HepG2 (cell line): ENCODE measurements around the gene SLC16A5. TPM values are rescaled to one million over a fixed set of nuclear protein-coding genes. Genes with fewer than 3 reads are reported as not detected.

Experiments used
- ATAC-seq: fragments of 200-7000 bp; cut with Tn5 transposase; 3 replicates; pipeline ENCODE4 v1.9.1; 2020; ENCODE audit warnings: mild to moderate bottlenecking, moderate library complexity
- BruUV-seq: library from RNA; stranded (reverse); fragments of 400-500 nt; replicated peaks from 2 replicates; lab custom pipeline; 2021; lab: Mats Ljungman, UMichigan
- CTCF ChIA-PET: fragments of 300-600 bp; formaldehyde crosslinking; extraction: SDS; loops from one replicate; lab custom pipeline; 2021; ENCODE audit warnings: low total read pairs, inconsistent platforms, low intra/inter-chr PET ratio; lab: Yijun Ruan, JAX
- POLR2A ChIA-PET: fragments of 350-600 bp; sonication (Branson Sonifier 250); formaldehyde crosslinking; loops from one replicate; lab custom pipeline; 2020; ENCODE audit warnings: antibody characterized with exemption, inconsistent platforms; lab: Yijun Ruan, JAX
- DNase-seq: peaks from one replicate; pipeline ENCODE4 v3.0.0-alpha.2; 2015; ENCODE audit warnings: low spot score
- FAIRE-seq: peaks from 3 replicates; lab custom pipeline; 2011; peaks lifted over from hg19 to GRCh38; lab: Jason Lieb, UNC
- H2AFZ ChIP-seq: one replicate; pipeline ENCODE4 v1.6.1; 2011; ENCODE audit warnings: low read length, inconsistent platforms
- H3K27ac ChIP-seq: fragments of 300-600 bp; 3 replicates; pipeline ENCODE4 v1.8.0; 2011; ENCODE audit warnings: mixed run types, mild to moderate bottlenecking, mixed read lengths, low read length, inconsistent platforms; ENCODE audit not compliant: insufficient read depth; ENCODE audit errors: extremely low read length
- H3K27me3 ChIP-seq, 2 experiments: fragments of 200-600 bp in 1 of 2; 2 replicates in 1 of 2; 3 replicates in 1 of 2; pipeline versions ENCODE4 v1.6.0 to v1.8.0; 2011; ENCODE audit warnings: low read length in 2 of 2, mild to moderate bottlenecking in 2 of 2, moderate library complexity in 2 of 2, inconsistent platforms in 1 of 2; ENCODE audit not compliant: insufficient read depth in 2 of 2, control insufficient read depth in 1 of 2
- H3K36me3 ChIP-seq, 2 experiments: fragments of 200-600 bp in 1 of 2; replicated peaks in 1 of 2; 2 replicates in 1 of 2; 3 replicates in 1 of 2; pipeline versions ENCODE4 v1.5.1 to v1.8.0; 2011; ENCODE audit warnings: low read length in 2 of 2, inconsistent platforms in 1 of 2; ENCODE audit not compliant: insufficient read depth in 2 of 2, control insufficient read depth in 1 of 2
- H3K4me1 ChIP-seq: 2 replicates; pipeline ENCODE4 v1.5.1; 2012; ENCODE audit warnings: low read length, inconsistent platforms; ENCODE audit not compliant: insufficient read depth
- H3K4me2 ChIP-seq: 2 replicates; pipeline ENCODE4 v1.6.0; 2011; ENCODE audit warnings: low read depth, low read length, inconsistent platforms
- H3K4me3 ChIP-seq, 3 experiments: fragments of 200-600 bp in 1 of 3; sonication (generic), shearing (Covaris generic) in 1 of 3; replicated peaks in 1 of 3; 2 replicates each; pipeline ENCODE4 v1.5.1; 2011 to 2016; ENCODE audit warnings: low read length in 3 of 3, inconsistent platforms in 2 of 3, low read depth in 2 of 3, mild to moderate bottlenecking in 2 of 3, control low read depth in 1 of 3, mixed read lengths in 1 of 3; ENCODE audit not compliant: insufficient read depth in 1 of 3
- H3K79me2 ChIP-seq: one replicate; pipeline ENCODE4 v1.6.1; 2011; ENCODE audit warnings: low read length, inconsistent platforms; ENCODE audit not compliant: insufficient read depth
- H3K9ac ChIP-seq: 2 replicates; pipeline ENCODE4 v1.6.0; 2011; ENCODE audit warnings: mild to moderate bottlenecking, low read depth, low read length, inconsistent platforms; ENCODE audit not compliant: insufficient read depth
- H3K9me3 ChIP-seq: 2 replicates; pipeline ENCODE4 v1.5.1; 2012; ENCODE audit warnings: mild to moderate bottlenecking, low read length
- H4K20me1 ChIP-seq: 2 replicates; pipeline ENCODE4 v1.6.0; 2011; ENCODE audit warnings: inconsistent platforms, mild to moderate bottlenecking, low read length, moderate library complexity; ENCODE audit not compliant: insufficient read depth
- AKAP8 ChIP-seq: sonication (generic); formaldehyde crosslinking; IDR thresholded peaks from 2 replicates; pipeline ENCODE4 v1.5.1; 2020; ENCODE audit warnings: mild to moderate bottlenecking, missing genetic modification reagents
- CBX5 ChIP-seq: sonication (generic); formaldehyde crosslinking; IDR thresholded peaks from 2 replicates; pipeline ENCODE4 v1.4.0; 2020; ENCODE audit warnings: missing genetic modification reagents, borderline replicate concordance
- CCAR2 ChIP-seq: fragments of 200-400 bp; formaldehyde crosslinking; optimal IDR thresholded peaks from 2 replicates; pipeline ENCODE3; 2018; ENCODE audit warnings: low read depth, mild to moderate bottlenecking, low read length, moderate library complexity
- CHD4 ChIP-seq: fragments of 200-600 bp; sonication (generic); IDR thresholded peaks from 2 replicates; pipeline ENCODE4 v1.7.0; 2017; ENCODE audit warnings: mild to moderate bottlenecking, low read length, borderline replicate concordance
- EEA1 ChIP-seq: sonication (generic); formaldehyde crosslinking; IDR thresholded peaks from 2 replicates; pipeline ENCODE4 v1.5.1; 2020; ENCODE audit warnings: mild to moderate bottlenecking, missing genetic modification reagents, borderline replicate concordance
- FOXK1 ChIP-seq: sonication (generic); formaldehyde crosslinking; IDR thresholded peaks from 2 replicates; pipeline ENCODE4 v1.4.0; 2020; ENCODE audit warnings: low read depth, missing genetic modification reagents, borderline replicate concordance
- GZF1 ChIP-seq: sonication (generic); formaldehyde crosslinking; IDR thresholded peaks from 2 replicates; pipeline ENCODE4 v1.5.1; 2020; ENCODE audit warnings: mild to moderate bottlenecking, missing genetic modification reagents
- KDM1A ChIP-seq: IDR thresholded peaks from 2 replicates; pipeline ENCODE4 v1.6.1; 2016; ENCODE audit warnings: missing compliant biosample characterization
- NFKB2 ChIP-seq: sonication (generic); formaldehyde crosslinking; IDR thresholded peaks from 2 replicates; pipeline ENCODE4 v1.4.0; 2020; ENCODE audit warnings: missing genetic modification reagents, borderline replicate concordance
- POLR2G ChIP-seq: fragments of 200-400 bp; formaldehyde crosslinking; IDR thresholded peaks from 2 replicates; pipeline ENCODE4 v1.6.1; 2018; ENCODE audit warnings: mild to moderate bottlenecking, low read depth, low read length, moderate library complexity
- STAT5B ChIP-seq: sonication (generic); formaldehyde crosslinking; IDR thresholded peaks from 2 replicates; pipeline ENCODE4 v1.4.0; 2020; ENCODE audit warnings: missing genetic modification reagents
- TBX2 ChIP-seq: sonication (generic); formaldehyde crosslinking; IDR thresholded peaks from 2 replicates; pipeline ENCODE4 v1.5.0; 2020; ENCODE audit warnings: missing genetic modification reagents, mild to moderate bottlenecking, borderline replicate concordance
- ZC3H13 ChIP-seq: sonication (generic); formaldehyde crosslinking; IDR thresholded peaks from 2 replicates; pipeline ENCODE4 v1.8.1; 2023; ENCODE audit warnings: mild to moderate bottlenecking, missing genetic modification reagents, moderate library complexity
- ZFP37 ChIP-seq: sonication (generic); formaldehyde crosslinking; IDR thresholded peaks from 2 replicates; pipeline ENCODE4 v1.4.0; 2020; ENCODE audit warnings: missing genetic modification reagents, borderline replicate concordance
- ZNF451 ChIP-seq: sonication (generic); formaldehyde crosslinking; IDR thresholded peaks from 2 replicates; pipeline ENCODE4 v1.5.0; 2020; ENCODE audit warnings: mild to moderate bottlenecking, missing genetic modification reagents
- ZZZ3 ChIP-seq: sonication (generic); formaldehyde crosslinking; IDR thresholded peaks from 2 replicates; pipeline ENCODE4 v1.4.0; 2020; ENCODE audit warnings: missing genetic modification reagents, mild to moderate bottlenecking, borderline replicate concordance
- WGBS: methylation state at CpG from one replicate; pipeline ENCODE4 v1.1.6; 2017; ENCODE audit warnings: low lambda C conversion rate; 5-methylcytosine and 5-hydroxymethylcytosine counted together
- in situ Hi-C: cut with HindIII; loops from 2 replicates; pipeline ENCODE4 v1.10.0; 2017; ENCODE audit warnings: low pct_unique_long_range_greater_than_20kb; ENCODE audit not compliant: extremely low pct_ligation_motif_present
- intact Hi-C: fragments of 100-400 bp; cut with micrococcal nuclease; formaldehyde crosslinking; loops from one replicate; pipeline ENCODE4 v1.10.0; 2022; ENCODE audit not compliant: unreplicated experiment
- polyA plus RNA-seq, 8 experiments: library from polyadenylated mRNA; depleted of rRNA in 3 of 8; stranded (reverse) in 7 of 8; unstranded in 1 of 8; fragments of >200 nt; fragmentation: Illumina TruSeq in 4 of 8; extraction: Trizol in 4 of 8; gene quantifications; 2 replicates each; pipeline versions ENCODE4 v1.2.1 to v1.2.3, GENCODE V29; 2011 to 2016; ENCODE audit warnings: low read depth in 4 of 8, missing spikeins in 1 of 8, mixed read lengths in 1 of 8; ENCODE audit not compliant: insufficient read depth in 1 of 8
- total RNA-seq, 5 experiments: library from RNA; depleted of rRNA; stranded (reverse); fragments of >200 nt; fragmentation: Illumina TruSeq; extraction: Trizol; gene quantifications; 2 replicates each; pipeline ENCODE4 v1.2.3, GENCODE V29; 2016; ENCODE audit warnings: low read depth in 1 of 5
- TF ChIP-seq, protein P1 (sequence below): sonication (generic); formaldehyde crosslinking; IDR thresholded peaks from 2 replicates; pipeline ENCODE4 v1.4.0; 2020; ENCODE audit warnings: mild to moderate bottlenecking, missing genetic modification reagents
- TF ChIP-seq, protein P2 (sequence below): sonication (generic); formaldehyde crosslinking; IDR thresholded peaks from 2 replicates; pipeline ENCODE4 v1.4.0; 2020; ENCODE audit warnings: missing genetic modification reagents
- TF ChIP-seq, protein P3 (sequence below): IDR thresholded peaks from 2 replicates; pipeline ENCODE4 v1.6.1; 2012; ENCODE audit warnings: low read depth, low read length, improper control_type of control experiment

Gene SLC16A5
- total and polyA plus RNA-seq, 2 of the 13 experiments (the other 11 are each of a cell fraction or from before 2014, with no cell fraction given): 0.69 to 5.6 TPM

DNA sequence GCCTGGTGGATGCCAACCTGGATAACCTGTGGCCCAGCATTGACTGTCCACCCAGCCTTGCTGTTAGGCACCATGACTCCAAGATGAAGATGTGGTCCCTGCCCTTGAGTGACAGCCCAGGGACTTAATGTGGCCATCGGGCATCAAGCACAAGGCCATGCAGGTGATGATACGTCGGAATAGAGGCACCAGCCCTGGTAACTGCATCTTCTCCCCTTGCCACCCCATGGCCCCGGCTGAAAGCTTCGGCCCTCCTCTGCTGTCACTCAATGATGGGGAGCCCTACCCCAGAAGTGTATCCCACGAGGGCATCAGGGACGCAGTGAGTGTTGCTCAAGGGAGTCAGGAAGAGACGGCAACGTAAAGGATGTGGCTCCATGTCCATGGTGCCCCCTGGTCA lies 41.8 kb downstream of the SLC16A5 start (continued):
- TF ChIP-seq ZNF451: no peak

DNA sequence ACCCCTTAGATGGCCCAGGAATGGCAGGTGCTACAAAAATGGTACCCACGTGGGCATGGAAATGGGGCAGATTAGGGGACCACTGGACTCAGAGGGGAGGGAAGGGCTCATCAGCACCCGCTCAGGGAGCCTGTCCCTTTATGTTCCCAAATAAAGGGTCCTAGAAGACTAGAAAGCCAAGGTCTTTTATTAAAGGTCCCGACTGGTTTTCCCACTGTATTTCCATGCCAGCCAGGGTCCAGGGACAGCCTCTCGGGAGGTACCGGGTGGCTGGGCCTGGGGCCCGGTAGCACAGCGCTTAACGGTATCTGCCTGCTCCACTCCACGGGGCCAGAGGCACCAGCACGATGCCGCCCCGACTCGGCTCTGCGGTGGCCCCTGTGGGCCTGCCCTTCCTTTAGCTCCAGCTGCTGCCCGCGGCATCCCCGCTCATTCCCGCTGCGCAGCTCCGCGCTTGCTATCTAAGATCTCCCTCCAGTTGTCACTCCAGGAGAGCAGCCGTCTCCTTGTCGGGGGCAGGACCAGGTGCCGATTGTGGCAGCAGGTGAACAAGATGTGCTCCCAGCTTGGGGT lies 42.4 kb downstream of the SLC16A5 start:
- Histone ChIP-seq H3K27ac (no peak overlapping the region), H3K9me3 (no peaks in the 10 kb centered on the region)
- CTCF ChIA-PET: interaction anchor here (1.0 to 2.8 kb wide), 3 partner anchors 16 to 70 kb away, joined by 6 to 26 read pairs (median 7); no protein-coding TSS in a partner anchor
- TF ChIP-seq ZC3H13 (CRISPR knock-in tag) (peak; percentile 48; the same call in 1 of the 2 replicates), NFKB2 (0 out of 2 replicates have a peak, but pooled peaks have one; percentile 11), EEA1 (CRISPR knock-in tag) (0 out of 2 replicates have a peak, but pooled peaks have one; percentile 30), CHD4 (no peak), AKAP8 (CRISPR knock-in tag) (0 out of 2 replicates have a peak, but pooled peaks have one; percentile 34), CCAR2 (no peak), TBX2 (no peak), STAT5B (CRISPR knock-in tag) (no peak), KDM1A (no peak), POLR2G (no peak), ZZZ3 (CRISPR knock-in tag) (no peak), FOXK1 (CRISPR knock-in tag) (no peak), CBX5 (CRISPR knock-in tag) (no peak), GZF1 (CRISPR knock-in tag) (no peak), ZFP37 (CRISPR knock-in tag) (no peak)
- TF ChIP-seq, protein P1, sequence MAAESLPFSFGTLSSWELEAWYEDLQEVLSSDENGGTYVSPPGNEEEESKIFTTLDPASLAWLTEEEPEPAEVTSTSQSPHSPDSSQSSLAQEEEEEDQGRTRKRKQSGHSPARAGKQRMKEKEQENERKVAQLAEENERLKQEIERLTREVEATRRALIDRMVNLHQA (CRISPR knock-in tag): no peak
- TF ChIP-seq, protein P2, sequence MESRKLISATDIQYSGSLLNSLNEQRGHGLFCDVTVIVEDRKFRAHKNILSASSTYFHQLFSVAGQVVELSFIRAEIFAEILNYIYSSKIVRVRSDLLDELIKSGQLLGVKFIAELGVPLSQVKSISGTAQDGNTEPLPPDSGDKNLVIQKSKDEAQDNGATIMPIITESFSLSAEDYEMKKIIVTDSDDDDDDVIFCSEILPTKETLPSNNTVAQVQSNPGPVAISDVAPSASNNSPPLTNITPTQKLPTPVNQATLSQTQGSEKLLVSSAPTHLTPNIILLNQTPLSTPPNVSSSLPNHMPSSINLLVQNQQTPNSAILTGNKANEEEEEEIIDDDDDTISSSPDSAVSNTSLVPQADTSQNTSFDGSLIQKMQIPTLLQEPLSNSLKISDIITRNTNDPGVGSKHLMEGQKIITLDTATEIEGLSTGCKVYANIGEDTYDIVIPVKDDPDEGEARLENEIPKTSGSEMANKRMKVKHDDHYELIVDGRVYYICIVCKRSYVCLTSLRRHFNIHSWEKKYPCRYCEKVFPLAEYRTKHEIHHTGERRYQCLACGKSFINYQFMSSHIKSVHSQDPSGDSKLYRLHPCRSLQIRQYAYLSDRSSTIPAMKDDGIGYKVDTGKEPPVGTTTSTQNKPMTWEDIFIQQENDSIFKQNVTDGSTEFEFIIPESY: peak; percentile 76
- TF ChIP-seq, protein P3, sequence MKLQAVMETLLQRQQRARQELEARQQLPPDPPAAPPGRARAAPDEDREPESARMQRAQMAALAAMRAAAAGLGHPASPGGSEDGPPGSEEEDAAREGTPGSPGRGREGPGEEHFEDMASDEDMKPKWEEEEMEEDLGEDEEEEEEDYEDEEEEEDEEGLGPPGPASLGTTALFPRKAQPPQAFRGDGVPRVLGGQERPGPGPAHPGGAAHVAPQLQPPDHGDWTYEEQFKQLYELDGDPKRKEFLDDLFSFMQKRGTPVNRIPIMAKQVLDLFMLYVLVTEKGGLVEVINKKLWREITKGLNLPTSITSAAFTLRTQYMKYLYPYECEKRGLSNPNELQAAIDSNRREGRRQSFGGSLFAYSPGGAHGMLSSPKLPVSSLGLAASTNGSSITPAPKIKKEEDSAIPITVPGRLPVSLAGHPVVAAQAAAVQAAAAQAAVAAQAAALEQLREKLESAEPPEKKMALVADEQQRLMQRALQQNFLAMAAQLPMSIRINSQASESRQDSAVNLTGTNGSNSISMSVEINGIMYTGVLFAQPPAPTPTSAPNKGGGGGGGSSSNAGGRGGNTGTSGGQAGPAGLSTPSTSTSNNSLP: no peak

More for the DNA sequence above, 42.4 kb downstream of the SLC16A5 start:
- Histone ChIP-seq H3K27me3 (no peaks in the 10 kb centered on the region), H3K36me3 (peaks cover 6 to 22% of the 10 kb centered on the region in 2 experiments; a peak in 4 of 5 replicates), H3K4me3 (peak overlapping the region; percentile 77 to 96 (median 83)), H3K79me2 (peaks cover 8% of the 10 kb centered on the region), H2AFZ (no peak overlapping the region), H3K9ac (peak overlapping the region; percentile 85), H4K20me1 (peaks cover 4% of the 10 kb centered on the region; the same call in 1 of the 2 replicates), H3K4me2 (peak overlapping the region; percentile 59), H3K4me1 (peaks cover 26% of the 10 kb centered on the region)
- POLR2A ChIA-PET: interaction anchor here (0.5 to 3.0 kb wide), 14 partner anchors 11 to 169 kb away, joined by 3 to 19 read pairs (median 5); partner anchors contain the start of gene ARMC7
- WGBS: 90% methylated on average over 20 of the region's 24 CpGs
- in situ Hi-C loops (no loop called here), intact Hi-C loops (loop anchor here (5.0 kb wide), 1 partner anchor 72 kb away; no protein-coding TSS in a partner anchor)
- no TSS peak for BruUV-seq
- no peak for ATAC-seq
- no peak for FAIRE-seq
- no peak for DNase-seq
